DMS 273 treated with DMSO at 0.1 percent for 48 hours (cell line): Measurements from ENCODE around the gene ANO6.

ENCODE experiments used
- DNase-seq: peaks from one replicate; lab custom pipeline; 2025; lab: John Stamatoyannopoulos, UW

Gene ANO6

DNA sequence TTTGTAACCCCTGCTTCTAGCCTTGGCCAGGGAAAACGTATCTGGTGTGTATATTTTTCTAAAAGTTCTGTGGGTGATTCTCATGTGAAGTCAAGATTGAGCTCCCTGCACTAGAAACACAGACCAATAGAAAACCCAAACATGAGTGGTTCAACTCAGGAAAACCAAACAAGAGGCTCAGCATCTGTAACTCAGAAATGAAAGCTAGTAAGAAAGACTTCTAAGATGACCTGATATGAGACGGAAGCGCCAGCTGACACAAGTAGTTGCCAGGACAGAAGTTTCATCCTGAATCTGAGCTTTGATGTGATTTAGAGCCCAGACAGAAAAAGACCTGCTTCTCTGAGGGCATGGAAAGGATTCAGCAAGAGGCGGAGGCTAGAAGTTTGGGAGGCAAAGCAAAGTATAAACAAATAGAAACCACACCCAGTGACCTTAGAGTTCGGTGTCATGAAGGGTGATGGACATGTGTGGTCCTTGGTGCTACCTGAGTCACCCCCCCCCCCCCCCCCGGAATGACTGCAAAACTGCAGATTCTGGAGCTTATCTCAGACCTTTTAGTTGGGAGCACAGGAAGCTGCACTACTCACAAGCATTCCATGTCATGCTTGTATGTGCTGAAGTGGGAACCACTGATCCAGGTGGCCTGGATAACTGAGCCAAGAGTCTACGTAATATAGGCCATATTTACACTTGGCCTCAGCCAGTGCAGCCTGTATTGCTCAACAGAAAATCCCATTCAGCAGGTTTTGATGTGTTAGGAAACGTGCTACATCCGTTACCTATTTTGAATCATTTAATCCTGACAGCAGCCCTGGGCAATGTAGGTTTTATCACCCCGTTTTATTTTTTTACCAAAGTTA lies 191.3 kb downstream of the ANO6 start:
- DNase-seq: no peak

GRCh38 chr12:45407981-45408728 lies 192.3 kb downstream of the ANO6 start:
- DNase-seq: no peak

DNA sequence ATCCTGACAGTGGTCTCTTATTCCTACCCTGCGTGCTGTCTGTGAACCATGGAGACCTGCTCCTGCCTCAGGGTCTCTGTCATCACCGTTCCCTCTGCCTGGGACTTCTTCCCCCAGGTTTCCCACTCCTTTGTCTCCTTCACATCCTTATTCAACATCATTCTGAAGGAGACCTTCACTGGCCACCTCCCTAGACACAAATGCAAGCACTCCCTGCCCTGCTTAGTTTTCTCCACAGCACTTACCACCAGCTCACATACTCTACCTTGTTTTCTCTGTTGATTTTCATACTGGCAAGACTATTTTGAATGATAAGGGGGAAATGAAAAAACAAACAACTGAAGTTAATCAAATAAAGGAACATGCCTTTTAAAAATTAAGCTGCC lies 192.8 kb downstream of the ANO6 start:
- no peak for DNase-seq

- DNase-seq: no peak
Observed at GRCh38 chr12:45409966-45410365, 194.1 kb downstream of the ANO6 start.

DNA sequence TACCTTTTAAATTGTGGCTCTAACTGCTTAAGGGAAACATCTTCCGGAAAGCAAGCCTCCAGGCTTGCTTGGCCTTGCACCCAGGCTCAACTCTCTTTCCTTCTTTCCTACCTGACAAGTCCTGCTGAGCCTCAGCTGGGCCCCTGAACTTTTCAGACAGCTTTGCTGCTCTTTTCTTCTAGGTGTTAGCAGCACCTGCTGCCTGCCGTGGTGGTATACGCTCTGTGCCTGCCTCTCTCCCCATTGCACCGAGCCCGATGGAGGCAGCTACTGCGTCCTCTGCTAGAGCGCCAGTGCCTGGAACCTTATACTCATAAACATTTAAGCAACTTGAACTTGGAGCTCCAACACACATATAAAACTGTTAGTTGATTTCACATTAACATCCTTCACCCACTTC lies 195.7 kb downstream of the ANO6 start:
- no peak for DNase-seq

- no peak for DNase-seq
Observed at GRCh38 chr12:45415393-45415817, 199.5 kb downstream of the ANO6 start.

- no peak for DNase-seq
Observed at GRCh38 chr12:45416126-45416525, 200.2 kb downstream of the ANO6 start.

DNA sequence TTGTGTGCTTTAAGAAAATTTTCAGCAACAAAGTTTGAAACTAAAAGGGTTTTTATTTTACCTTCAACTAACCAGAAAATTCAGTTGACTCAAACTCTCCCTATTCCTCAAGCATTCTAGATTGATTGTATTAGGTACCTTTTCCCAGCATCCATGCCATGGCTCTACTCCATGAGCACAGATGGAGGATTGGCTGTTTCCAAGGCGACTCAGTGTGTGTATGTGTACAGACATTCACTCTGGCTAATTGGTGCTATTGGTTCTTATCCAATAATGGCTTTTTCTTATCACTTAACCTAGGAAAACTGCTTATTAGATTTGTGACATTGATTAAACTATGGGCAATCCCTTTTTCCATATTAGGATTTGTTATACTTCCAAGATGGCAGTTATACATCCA lies 202.6 kb downstream of the ANO6 start:
- DNase-seq: no peak

DNA sequence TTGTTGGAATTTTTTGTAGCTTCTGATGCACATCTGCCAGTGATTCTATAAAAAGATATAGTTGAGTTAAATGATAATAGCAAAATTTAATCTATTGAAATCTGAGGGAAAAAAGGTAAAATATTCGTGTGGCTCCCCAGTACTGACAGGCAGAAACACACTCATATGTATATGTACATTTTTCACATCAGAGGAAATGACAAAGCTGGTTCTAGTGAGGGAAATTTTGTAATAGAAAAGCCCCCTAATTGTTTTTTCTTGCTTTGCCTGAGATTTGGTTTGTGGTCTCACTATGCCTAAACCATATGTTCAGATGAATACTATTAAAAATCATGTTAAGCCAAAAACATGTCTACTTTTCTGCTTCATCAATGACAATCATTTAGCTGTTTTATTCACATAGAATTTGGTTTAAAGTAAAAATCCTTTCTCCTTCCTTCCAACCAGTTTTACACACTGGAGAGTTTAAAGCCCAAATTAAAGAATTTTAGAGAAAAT lies 203.5 kb downstream of the ANO6 start:
- no peak for DNase-seq

- DNase-seq: no peak
Observed at GRCh38 chr12:45421736-45422135, 205.8 kb downstream of the ANO6 start.

- DNase-seq: no peak
Observed at GRCh38 chr12:45423931-45424330, 208.0 kb downstream of the ANO6 start.

DNA sequence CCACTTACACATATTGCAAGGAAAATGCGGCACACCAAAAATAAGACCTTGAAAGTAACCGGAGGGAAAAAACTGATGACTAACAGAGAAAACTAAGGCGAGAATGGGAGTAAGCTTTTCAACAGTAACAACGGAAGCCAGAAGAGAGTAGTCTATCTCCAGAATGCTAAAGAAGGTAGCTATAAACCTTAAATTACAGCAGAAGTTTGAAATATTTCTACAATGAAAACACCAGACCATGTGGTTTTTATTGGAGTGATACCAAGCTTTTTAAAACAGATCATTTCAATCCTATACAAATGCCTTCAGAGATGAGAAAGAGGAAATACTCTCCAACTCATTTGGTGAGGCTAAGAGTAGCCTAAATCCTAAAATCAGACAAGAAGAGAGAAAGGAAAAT lies 209.5 kb downstream of the ANO6 start:
- no peak for DNase-seq

DNA sequence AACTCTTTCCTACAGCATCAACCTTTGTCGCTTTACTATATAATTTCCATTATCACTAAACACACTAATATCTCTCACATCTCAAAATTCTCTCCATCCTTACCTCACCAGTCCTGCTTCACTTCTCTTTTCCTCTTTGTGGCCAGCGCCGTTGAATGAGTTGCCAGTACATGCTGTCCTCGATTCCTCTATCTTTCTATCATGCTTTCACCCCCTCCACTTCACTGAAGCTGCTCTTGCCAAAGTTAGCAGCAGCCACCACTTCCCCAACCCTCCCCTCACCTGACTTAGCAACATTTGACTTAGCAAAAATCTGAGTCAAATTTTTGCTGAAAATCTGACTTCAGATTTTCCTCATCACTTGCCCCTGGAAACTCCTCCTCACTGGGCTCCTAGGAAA lies 210.4 kb downstream of the ANO6 start:
- DNase-seq: no peak

DNA sequence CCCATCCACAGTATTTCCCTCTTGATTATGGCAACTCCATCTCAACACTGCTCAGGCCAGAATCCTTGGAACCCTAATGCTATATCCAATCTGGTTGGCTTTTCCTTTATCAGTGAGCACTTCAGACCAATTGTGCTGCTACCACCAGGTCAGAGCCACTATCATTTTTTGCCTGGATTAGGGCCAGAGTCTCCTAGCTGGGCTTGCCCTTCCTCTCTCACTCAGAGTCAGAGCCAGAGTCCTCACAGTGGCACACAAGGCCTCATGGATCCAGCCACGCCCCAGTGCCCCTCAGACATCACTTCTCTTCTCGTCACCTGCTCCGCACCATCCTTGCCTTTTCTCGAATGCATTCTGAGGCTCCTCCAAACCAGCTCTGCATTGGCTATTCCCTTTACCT lies 211.1 kb downstream of the ANO6 start:
- no peak for DNase-seq

GRCh38 chr12:45429831-45430230 lies 213.9 kb downstream of the ANO6 start:
- DNase-seq: no peak

DNA sequence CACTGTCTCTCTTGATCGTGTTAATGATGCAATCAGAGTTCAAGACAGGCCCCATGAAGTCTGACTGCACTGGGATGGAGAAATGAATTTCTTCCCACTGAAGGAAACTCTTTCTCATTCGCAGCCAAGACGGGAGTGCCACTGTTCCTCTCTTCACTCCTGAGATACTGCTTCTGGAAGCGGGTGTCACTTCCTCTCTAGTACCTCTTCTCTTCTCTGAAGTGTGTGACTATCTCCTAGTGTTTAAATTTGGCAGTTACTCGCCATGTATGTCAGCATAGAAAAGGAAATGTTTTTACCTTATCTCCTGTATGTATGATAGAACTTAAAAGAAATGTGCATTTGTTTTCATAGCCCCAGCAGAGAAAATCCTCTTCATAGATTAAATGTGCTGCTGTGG lies 215.2 kb downstream of the ANO6 start:
- DNase-seq: no peak

DNA sequence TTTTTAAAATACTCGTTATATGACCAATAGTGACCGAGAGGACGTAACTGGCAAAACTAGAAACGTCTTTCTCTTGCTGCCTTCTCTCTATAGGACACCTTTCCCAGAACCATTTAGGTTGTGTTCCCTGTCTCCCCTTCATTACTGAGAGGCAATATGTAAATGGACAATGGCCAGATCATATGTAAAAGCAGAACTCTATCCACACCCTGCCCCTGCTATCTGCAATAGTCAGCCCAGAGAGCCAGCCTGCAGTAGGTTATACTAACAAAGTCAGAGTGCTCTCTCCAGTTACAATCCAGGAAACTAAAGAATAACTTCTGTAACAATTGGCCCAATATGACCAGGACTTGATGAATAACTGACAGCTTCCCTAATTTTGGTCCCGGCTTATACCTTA lies 216.8 kb downstream of the ANO6 start:
- DNase-seq: no peak

- DNase-seq: no peak
Observed at GRCh38 chr12:45433441-45433868, 217.6 kb downstream of the ANO6 start.

DNA sequence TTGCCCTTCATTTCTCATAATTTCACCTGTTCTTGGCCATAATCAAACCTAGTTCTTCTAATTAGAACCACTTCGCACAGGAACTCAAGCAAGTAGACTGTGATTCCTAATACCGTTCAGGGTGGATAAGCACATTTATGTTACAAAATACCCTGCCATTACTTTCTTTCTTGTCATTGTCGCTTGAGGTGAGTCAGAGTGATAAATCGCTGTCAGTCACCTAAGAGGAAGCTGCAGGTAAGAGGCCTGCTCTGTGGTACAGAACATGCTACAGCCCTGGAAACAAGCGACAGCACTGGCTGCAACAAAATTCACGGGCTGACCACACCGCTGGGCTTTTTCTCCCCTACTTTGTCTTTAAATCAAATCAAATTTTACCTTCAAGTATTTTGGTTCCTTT lies 218.2 kb downstream of the ANO6 start:
- DNase-seq: no peak

DNA sequence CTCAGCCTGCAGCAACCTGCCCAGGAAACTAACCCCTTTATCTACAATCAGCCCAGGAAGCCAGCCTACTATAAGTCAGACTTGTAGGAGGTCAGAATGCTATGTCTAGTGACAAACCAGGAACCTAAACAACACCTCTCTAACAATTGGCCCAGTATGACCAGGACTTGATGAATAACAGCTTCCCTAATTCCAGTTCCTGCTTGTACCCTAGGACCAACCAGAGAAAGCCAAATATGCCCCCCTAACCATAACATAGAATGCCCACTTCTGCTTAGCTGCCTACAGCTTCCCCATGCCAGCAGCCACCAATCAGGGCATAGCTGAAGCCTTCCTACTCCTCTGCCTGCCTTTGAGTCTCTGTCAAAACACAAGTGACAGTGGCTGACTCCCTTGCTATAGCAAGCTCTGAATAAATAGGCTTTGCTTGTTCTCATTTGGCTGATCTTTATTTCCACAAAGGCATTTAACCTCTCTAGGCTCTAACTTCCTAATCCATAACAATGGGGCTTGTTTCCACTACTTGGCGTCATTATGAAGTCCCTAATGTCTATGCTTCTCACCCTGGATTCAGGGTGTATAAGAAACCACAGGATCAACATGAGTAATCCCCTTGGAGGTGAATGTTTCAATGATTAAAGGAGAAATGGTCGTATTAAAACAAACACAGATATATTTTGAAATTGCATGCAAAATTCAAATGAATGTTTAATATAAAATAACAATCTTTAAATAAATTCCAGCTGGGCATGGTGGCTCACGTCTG lies 220.2 kb downstream of the ANO6 start:
- no peak for DNase-seq

DNA sequence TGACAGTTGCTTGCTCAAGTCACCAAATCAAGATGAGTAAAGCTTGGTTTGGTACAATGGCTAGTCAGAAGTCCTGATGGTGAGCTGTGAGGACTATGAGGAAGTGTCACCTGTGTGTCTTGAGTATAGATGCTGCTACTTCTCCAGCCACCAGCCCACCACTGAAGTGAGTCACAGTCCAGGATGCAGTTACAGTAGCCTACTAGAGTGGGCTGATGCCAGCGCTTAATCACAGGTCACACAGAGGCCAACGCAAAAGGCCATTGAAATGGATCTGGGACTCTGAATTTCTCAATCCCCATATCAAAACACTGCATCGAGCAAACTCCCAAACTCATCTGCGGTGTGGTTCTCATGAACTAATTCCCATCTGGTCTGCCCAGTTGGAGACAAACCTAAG lies 223.1 kb downstream of the ANO6 start:
- no peak for DNase-seq

DNA sequence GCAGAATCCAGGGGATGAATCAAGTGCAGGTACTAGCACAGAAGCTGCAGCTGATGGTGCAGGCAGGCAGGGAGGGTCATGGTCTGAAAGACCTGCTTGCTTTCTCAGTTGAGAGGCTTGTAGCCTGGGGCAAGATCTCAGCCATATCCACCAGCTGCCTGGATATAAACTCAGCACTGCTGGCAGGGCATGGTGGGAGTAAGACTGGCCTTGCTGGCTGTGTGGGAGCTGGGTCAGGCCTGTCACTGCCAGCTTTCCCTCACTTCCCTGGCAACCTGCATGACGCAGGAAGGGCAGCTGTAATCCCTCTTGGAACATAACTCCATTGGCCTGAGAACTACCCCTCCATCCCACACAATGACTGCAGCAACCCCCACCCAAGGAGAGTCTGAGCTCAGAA lies 230.1 kb downstream of the ANO6 start:
- no peak for DNase-seq

- DNase-seq: no peak
Observed at GRCh38 chr12:45458238-45458637, 242.3 kb downstream of the ANO6 start.
